GM06990 (cell line): ENCODE measurements around the gene CMSS1.

Experiments used
- DNase-seq: peaks from one replicate; pipeline ENCODE4 v3.0.0-alpha.2; 2011; ENCODE audit not compliant: insufficient read length; ENCODE audit errors: extremely low read depth
- H3K27me3 ChIP-seq: replicated peaks from 2 replicates; pipeline ENCODE4 v1.6.0; 2011; ENCODE audit warnings: low read length; ENCODE audit not compliant: control insufficient read depth, insufficient read depth
- H3K36me3 ChIP-seq: 2 replicates; pipeline ENCODE4 v1.5.1; 2011; ENCODE audit warnings: low read length; ENCODE audit not compliant: control insufficient read depth, insufficient read depth
- H3K4me3 ChIP-seq: replicated peaks from 2 replicates; pipeline ENCODE4 v1.5.1; 2011; ENCODE audit warnings: low read depth, mild to moderate bottlenecking, control low read depth, low read length
- CTCF ChIP-seq: IDR thresholded peaks from 2 replicates; pipeline ENCODE4 v1.5.1; 2011; ENCODE audit warnings: low read length, control low read depth, mild to moderate bottlenecking, inconsistent platforms; ENCODE audit not compliant: insufficient read depth, poor library complexity, severe bottlenecking

Gene CMSS1

GRCh38 chr3:100059472-100059871, 241.8 kb downstream of the CMSS1 start:
- no peak for DNase-seq
- H3K4me3 ChIP-seq: no peak overlapping the region
- H3K27me3 ChIP-seq: no peaks in the 10 kb centered on the region
- no peaks in the 10 kb centered on the region for H3K36me3 ChIP-seq
- no peak for TF ChIP-seq CTCF

GRCh38 chr3:100060685-100061484, 243.2 kb downstream of the CMSS1 start:
- TF ChIP-seq CTCF: no peak
- Histone ChIP-seq H3K36me3 (no peaks in the 10 kb centered on the region), H3K27me3 (no peaks in the 10 kb centered on the region), H3K4me3 (no peak overlapping the region)
- no peak for DNase-seq

- H3K36me3 ChIP-seq: no peaks in the 10 kb centered on the region
- no peak for TF ChIP-seq CTCF
Observed at GRCh38 chr3:100062665-100063064, 245.0 kb downstream of the CMSS1 start.

GRCh38 chr3:100063929-100064461, 246.3 kb downstream of the CMSS1 start:
- Histone ChIP-seq H3K27me3 (no peaks in the 10 kb centered on the region), H3K4me3 (no peak overlapping the region), H3K36me3 (no peaks in the 10 kb centered on the region)
- TF ChIP-seq CTCF: no peak
- DNase-seq: no peak

More at GRCh38 chr3:100062665-100063064, 245.0 kb downstream of the CMSS1 start:
- Histone ChIP-seq H3K27me3 (no peaks in the 10 kb centered on the region), H3K4me3 (no peak overlapping the region)
- DNase-seq: no peak

- DNase-seq: no peak
- Histone ChIP-seq H3K4me3 (no peak overlapping the region), H3K36me3 (no peaks in the 10 kb centered on the region), H3K27me3 (no peaks in the 10 kb centered on the region)
- no peak for TF ChIP-seq CTCF
Observed at GRCh38 chr3:100067589-100067988, 249.9 kb downstream of the CMSS1 start.
